Left renal pelvis (tissue), 4 donors: ENCODE measurements around the gene RBM39. TPM values are rescaled to one million over a fixed set of nuclear protein-coding genes. Genes with fewer than 3 reads are reported as not detected.
A peak's percentile ranks its signal among the peaks of the same experiment; 100 is the strongest.
"Not testable (repeated sequence)": the region's sequence is repeated elsewhere in the genome, so short reads cannot be mapped to it uniquely, and the experiment has no call there.

Experiments used
- DNase-seq, 4 donors: peaks; one replicate each; pipeline ENCODE4 v3.0.0-alpha.2; 2013; ENCODE audit warnings: low read depth in 4 of 4, low spot score in 3 of 4
- polyA plus RNA-seq, 4 donors: library from polyadenylated mRNA; unstranded; fragments of 120-200 nt; gene quantifications; one replicate each; pipeline ENCODE4 v1.2.1, GENCODE V29; 2013; ENCODE audit not compliant: insufficient read length in 4 of 4

RBM39 gene
- polyA plus RNA-seq, 4 donors, result 401 to 678 (median 570) TPM

DNA sequence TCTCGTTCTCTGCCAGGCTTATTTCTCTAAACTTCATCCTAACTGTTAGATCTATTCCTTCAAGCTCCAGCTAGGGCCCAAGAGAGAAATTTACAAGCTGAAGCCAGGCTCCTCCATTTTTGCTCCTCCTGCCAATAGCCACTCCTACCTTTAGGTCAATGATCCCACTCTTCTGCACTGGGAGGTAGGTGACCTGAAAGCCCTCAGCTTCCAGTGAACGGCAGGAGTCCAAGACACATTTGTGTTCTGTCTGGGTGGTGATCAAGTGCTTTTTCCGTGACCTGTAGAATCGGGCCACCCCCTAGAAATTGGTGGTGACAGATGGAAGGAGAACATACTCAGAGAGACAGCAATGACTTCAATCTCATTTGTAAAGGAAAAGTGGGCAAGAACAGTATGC lies 51.8 kb downstream of the RBM39 start:
- no peak for DNase-seq

- not testable (repeated sequence) for DNase-seq
Observed at GRCh38 chr20:35686872-35687271, 55.2 kb downstream of the RBM39 start.

DNA sequence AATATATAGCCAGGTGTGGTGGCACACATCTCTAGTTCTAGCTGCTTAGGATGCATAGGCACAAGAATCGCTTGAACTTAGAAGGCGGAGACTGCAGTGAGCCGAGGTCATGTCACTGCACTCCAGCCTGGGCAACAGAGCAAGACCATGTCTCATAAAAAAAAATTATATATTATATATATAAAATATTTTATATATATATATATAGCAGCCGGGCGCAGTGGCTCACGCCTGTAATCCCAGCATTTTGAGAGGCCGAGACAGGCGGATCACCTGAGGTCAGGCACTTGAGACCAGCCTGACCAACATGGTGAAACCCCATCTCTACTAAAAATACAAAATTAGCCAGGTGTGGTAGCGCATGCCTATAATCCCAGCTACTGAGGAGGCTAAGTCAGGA lies 56.7 kb downstream of the RBM39 start:
- DNase-seq, result not testable (repeated sequence)

GRCh38 chr20:35681960-35682359 lies 60.1 kb downstream of the RBM39 start:
- no peak for DNase-seq

- no peak for DNase-seq
Observed at GRCh38 chr20:35680452-35681183, 61.4 kb downstream of the RBM39 start.

GRCh38 chr20:35674921-35675320 lies 67.1 kb downstream of the RBM39 start:
- no peak for DNase-seq

- no peak for DNase-seq
Observed at GRCh38 chr20:35673884-35674283, 68.2 kb downstream of the RBM39 start.

DNA sequence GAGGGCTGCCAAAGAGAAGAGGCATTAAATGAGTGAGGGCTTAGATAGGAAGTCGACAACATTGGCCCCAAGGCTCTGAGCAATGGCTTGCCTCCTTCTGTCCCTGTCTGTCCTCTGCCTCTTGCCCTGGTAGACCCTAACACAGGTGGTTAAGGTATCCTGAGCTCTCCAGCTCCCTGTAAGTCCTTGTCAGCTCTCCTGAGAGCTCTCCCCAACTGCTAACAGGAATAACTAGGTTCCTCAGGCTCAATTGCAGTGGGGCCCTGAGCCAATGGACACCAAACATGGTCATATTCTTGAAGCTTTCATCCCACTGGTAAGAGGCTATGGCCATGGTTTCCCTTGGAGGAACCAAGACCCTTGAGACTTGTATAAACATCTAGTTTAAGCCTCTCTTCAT lies 72.4 kb downstream of the RBM39 start:
- DNase-seq, result no peak

DNA sequence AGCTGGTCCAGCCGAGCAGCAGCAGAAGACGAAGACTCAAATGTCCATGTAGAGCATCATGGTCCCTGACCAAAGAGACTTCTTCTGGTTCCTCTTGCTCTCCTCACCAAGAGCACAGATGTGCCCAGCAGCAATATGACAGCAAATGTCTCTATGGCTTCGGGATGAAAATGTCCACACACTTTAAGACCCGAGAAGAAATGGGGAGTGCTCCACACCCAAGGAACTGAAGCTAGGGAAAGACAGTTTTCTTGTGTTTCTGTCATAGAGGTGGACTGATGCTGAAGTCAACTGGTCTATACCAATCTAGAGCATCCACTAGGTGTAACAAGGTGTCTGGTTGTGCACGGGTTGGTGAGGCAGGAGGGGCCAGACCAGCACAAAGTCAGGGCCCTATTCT lies 72.8 kb downstream of the RBM39 start:
- DNase-seq, result no peak

- no peak for DNase-seq
Observed at GRCh38 chr20:35665949-35666288, 76.1 kb downstream of the RBM39 start.

- peak; percentile 84 to 92 (median 88) for DNase-seq
Observed at GRCh38 chr20:35664466-35665206, 77.4 kb downstream of the RBM39 start, which contains the start of the genes CPNE1 and RBM12. Gene CPNE1 (minus strand): TSS chr20:35664900. CDS start chr20:35632923, 31,977 bp downstream. Gene RBM12 (minus strand): TSS chr20:35664900. CDS start chr20:35655322, 9,578 bp downstream.

DNA sequence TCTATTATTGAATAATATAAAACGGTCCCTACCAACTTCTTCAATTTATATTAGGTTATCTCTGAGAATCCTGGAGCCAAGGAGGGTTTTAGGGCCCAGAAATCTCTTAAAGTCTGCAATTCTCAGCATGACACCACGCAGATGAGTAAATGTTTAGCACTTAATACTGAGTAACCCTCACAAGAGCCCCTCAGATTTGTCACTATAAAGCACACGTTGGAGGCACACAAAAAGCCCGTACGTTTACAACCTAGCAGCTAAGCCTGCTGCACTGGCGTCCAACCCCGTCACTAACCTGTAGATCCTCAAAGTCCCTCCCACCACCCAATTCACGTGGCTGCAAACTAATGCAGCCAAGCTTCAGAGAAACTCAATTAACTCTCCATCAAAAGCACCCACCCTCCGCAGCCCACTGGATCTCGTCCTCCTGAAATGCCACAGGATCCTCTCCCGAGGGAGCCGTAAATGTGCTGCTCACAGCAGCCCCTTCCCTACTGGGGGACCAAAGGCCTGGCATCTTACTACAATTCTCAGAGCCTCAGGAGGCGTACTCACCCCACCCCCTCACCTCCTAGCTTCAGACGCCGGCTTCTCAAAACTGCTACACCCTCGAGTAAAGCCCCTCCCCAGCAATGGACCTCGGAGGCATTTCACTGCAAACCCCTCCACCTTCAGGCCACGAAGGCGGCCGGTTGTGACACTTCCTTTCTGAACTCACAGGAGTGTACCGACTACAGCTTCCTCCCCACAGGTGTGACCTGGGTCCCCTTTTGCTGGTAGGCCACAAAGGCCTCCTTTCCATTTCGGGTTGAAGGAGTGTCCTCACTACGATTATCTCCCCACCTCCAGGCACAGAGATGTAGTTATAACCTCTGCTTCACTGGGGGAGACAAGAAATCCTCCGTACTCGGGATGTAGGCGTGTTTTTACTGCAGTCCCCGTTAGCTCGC lies 78.3 kb downstream of the RBM39 start:
- DNase-seq, result peak; percentile 35 to 58 (median 38)

GRCh38 chr20:35662551-35662950 lies 79.5 kb downstream of the RBM39 start:
- DNase-seq, result no peak

DNA sequence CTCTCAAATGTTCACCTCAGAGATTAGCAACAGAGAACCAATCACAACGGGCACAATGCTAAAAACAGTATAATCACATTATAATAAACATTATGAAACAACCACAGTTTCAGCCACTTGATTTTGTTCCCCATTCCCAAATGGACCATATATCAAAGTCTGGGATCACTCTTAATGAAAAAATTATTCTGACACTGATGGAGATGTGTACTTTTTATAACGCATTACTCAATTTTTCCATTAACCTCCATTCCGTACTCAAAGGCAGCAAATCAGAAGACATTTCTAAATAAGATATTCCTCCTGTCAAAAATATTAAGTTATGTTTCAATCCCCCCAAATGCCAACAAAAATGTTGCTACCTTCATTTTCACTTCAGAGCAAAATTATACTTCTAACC lies 80.2 kb downstream of the RBM39 start:
- DNase-seq, result no peak

DNA sequence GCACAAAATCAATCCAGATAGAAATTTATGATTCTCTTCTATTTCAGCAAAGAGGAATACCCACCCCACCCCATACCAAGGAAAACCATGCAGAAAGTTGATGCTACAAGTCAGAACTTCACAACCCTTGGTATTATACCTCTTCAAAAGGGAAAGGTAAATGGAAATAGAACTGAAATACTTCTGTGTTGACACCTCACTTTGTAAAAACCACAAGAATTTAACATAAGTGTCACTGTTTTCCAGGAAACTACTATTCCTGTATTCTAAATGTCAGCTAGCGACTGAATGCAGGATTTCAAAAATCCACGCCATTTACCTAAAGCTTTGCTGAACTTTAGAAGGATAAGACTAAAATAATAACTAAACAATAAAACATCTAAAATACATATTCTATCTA lies 81.0 kb downstream of the RBM39 start:
- no peak for DNase-seq

DNA sequence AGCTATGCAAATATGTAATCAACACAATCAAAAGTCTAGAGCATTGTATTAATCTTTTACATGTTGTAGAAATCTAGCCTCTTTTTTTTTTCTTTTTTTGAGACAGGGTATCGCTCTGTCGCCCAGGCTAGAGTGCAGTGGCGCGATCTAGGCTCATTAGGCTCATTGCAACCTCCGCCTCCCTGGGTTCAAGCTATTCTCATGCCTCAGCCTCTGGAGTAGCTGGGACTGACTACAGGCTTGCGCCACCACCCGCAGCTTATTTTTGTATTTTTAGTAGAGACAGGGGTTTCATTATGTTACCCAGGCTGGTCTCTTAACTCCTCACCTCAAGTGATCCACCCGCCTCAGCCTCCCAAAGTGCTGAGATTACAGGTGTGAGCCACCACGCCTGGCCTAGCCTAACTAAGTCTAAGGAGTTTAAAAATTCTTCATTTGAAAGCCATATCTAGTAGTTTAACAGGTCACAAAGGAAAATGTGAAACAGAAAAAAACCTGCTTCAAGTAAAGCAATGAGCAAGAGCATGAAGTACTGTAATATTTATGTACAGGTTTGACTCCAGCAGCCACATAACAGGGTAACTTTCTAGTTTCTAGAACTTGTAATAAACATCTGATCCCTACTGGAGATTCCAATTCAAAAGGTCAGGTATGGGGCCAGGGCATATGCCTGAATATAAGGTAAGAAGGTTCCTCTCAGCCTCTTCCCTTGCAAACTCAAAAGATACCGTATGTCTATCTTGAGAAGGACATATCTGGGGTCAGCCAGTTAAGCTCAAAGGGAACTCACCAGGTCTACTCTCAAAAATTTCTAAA lies 81.7 kb downstream of the RBM39 start:
- DNase-seq, result no peak

GRCh38 chr20:35657271-35657670 lies 84.8 kb downstream of the RBM39 start:
- DNase-seq, result no peak

GRCh38 chr20:35654415-35654814 lies 87.6 kb downstream of the RBM39 start:
- DNase-seq, result no peak

- no peak for DNase-seq
Observed at GRCh38 chr20:35653893-35654292, 88.2 kb downstream of the RBM39 start.
